HCT116 (cell line): ENCODE measurements around the gene RBMS1.

Experiments
- CTCF ChIP-seq, 3 experiments: fragments of 200-600 bp in 1 of 3; sonication (generic) in 1 of 3; IDR thresholded peaks in 2 of 3; conservative IDR thresholded peaks in 1 of 3; 2 replicates each; pipeline ENCODE4 v1.5.1; 2012 to 2017; ENCODE audit warnings: low read depth in 2 of 3, low read length in 2 of 3, antibody characterized with exemption in 1 of 3, borderline replicate concordance in 1 of 3, control low read depth in 1 of 3, mild to moderate bottlenecking in 1 of 3, mixed read lengths in 1 of 3, mixed run types in 1 of 3, moderate library complexity in 1 of 3; ENCODE audit not compliant: insufficient read depth in 1 of 3
- EZH2phosphoT487 ChIP-seq: fragments of 200-600 bp; IDR thresholded peaks from 2 replicates; pipeline ENCODE4 v1.6.1; 2018; ENCODE audit warnings: antibody characterized with exemption, borderline replicate concordance
- MAX ChIP-seq: IDR thresholded peaks from 2 replicates; pipeline ENCODE4 v1.6.1; 2012
- POLR2A ChIP-seq: IDR thresholded peaks from 2 replicates; pipeline ENCODE4 v1.7.0; 2011; ENCODE audit warnings: borderline replicate concordance; ENCODE audit not compliant: insufficient read depth, insufficient read length; ENCODE audit errors: extremely low read depth
- YY1 ChIP-seq: IDR thresholded peaks from 2 replicates; pipeline ENCODE4 v1.6.1; 2011; ENCODE audit warnings: low read length, low read depth, moderate library complexity, mild to moderate bottlenecking; ENCODE audit not compliant: insufficient replicate concordance; ENCODE audit errors: extremely low read depth

- no peak for TF ChIP-seq YY1
- TF ChIP-seq EZH2phosphoT487 = no peak
- no peak for TF ChIP-seq CTCF (IDR thresholded peaks at IDR 0.05 in 2 of 3, conservative IDR thresholded peaks at IDR 0.05 in 1 of 3; ENCODE audit: borderline replicate concordance in 1 of 3, insufficient read depth in 1 of 3, low read depth in 2 of 3, low read length in 2 of 3)
- no peak for TF ChIP-seq MAX
- no peak for TF ChIP-seq POLR2A
Measured at GRCh38 chr2:160356485-160356884, 137.1 kb downstream of the RBMS1 start.
